GM18520 (cell line): Measurements from ENCODE around the gene MRPL28.

Experiments used
- ATAC-seq: cut with Tn5 transposase; IDR thresholded peaks from one replicate; pipeline ENCODE4 v1.9.1; 2021; ENCODE audit not compliant: unreplicated experiment

MRPL28 gene

DNA sequence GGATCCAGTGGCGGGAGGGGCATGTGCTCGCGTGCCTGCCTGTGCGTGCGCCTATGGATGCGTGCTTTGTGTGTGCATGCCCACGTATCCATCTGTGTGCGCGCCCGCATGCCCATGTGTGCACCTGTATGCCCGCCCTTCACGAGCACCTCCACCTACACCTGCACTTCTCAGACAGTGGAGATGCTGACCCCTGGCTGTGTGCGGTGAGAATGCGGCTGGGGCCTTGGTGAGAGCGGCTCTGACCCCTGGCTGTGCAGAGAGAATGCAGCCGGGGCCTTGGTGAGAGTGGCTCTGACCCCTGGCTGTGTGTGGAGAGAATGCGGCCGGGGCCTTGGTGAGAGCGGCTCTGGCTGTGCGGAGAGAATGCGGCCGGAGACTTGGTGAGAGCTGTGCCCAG, 51.7 kb downstream of the MRPL28 start:
- no peak for ATAC-seq

DNA sequence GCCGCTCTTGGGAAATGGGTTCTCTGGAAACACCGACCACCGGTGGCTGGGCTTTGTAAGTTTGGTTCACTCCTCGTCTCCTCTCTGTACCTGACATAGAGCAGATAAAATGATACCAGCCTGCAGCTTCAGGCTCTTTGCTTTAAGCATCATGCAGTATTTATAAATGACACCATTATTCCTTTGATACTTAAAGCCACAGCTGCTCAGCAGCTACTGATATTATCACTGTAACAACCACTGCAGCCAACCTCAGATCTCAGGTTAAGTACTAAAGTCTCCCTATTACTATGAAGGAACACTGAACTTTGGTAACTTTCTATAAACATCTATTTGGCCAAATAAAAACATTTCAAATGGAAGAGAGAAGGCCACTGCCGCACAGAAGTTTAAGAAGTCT, 52.8 kb downstream of the MRPL28 start:
- ATAC-seq, result no peak
